GM18508 (cell line): ENCODE results near the gene SAMD10.

Experiments
- ATAC-seq: cut with Tn5 transposase; IDR thresholded peaks from one replicate; pipeline ENCODE4 v1.9.1; 2021; ENCODE audit warnings: moderate number of reproducible peaks; ENCODE audit not compliant: insufficient read depth, unreplicated experiment

Gene SAMD10

DNA sequence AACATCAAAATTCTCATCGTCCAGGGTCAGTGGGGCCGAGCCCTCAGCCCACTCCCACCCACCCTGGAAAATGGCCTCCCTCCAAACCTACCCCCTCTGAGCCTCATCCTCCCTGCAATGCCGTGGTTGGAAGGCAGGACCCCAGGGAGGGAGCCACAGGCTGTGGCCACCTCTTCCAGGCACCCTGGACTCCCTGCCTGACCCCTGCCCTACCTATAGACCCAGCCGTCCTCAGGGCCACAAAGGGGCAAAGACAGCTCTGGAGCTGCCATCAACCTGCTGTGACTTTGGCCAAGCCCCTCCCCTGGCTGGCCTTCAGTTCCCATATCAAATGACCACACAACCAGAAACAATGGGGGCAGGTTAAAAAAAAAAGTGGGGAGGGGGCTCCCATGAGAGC is 21.0 kb downstream of the SAMD10 start:
- ATAC-seq: no peak

DNA sequence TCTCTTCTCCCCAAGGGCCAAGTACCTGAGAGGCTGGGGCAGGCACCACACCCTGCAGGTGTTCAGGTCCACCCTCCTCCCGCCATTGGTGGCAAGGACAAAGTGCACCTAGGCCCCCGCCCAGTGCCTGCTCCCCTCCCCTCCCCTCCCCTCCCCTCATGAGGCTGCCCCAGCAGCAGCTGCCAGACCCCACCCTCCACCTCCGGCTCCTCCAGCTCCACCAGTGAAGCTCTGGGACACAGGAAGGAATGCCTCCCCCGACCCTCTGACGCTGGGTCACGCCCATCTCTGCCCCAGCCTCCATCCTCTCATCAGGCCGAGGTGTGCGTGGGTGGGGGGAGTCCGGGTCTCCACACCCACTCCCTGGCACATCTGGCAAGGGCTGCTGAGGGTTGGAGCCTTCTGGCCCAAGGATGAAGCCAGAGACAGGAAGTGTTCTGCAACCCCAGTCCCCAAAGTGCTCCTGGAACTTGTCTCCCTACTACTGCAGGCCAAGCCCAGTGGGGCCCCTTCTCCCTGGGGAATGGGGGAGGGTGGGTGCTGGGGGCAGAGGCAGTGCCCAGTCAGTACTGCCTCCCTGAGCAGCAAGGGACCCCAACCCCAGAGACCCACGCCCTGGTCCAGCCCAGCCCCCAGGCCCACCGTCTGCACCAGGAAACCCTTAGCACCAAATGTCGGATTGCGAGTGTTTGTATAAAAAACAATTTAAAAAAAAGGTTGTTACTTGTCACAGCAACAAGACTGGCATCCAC is 21.6 kb downstream of the SAMD10 start:
- no peak for ATAC-seq

DNA sequence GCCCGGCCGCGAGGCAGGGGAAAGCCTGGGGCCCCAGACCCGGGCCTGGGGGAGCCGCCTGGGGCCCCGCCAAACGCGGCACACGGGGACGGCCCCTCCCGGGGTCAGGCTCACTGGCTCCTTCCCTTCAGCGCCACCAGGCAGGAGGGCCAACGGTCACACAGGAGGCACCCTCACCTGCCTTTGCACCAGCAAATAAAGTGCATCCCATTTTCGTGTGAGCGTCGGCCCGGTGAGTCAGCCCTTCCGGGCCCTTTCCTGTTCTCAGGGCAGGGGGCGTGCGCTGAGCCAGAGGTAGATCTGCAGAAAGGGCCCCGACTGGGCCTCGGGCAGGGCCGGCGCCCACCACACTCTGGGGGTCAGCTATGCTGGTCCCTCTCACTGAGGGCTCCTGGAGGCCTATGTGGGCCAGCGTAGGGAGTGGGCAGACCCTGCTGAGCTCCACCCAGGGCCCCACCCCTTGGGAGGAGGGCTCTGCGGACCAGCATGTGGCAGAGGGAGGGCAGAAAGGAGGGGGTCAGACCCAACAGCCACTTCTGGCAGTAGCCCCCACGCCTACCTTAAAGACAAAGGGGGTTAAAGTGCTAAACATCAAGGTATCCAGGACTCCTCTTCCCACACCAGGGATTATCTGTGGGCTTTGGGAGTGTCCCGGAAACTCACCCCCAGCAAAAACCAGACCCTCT is 22.3 kb downstream of the SAMD10 start:
- ATAC-seq: no peak

DNA sequence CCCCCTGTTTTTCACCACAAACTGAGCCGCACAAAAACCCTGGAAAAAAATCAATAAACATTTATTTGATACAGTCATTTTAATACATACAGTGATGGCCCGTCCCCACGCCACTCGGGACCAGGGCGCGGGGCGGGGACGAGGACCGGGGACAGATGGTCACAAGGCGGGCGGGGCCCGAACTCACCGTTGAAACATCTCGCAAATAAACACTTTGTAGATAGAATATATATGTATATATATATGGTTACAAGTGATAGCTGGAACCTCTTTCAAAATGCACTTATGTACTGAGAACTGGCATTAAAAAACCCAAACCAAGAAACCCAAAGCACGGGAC is 22.8 kb downstream of the SAMD10 start:
- no peak for ATAC-seq

DNA sequence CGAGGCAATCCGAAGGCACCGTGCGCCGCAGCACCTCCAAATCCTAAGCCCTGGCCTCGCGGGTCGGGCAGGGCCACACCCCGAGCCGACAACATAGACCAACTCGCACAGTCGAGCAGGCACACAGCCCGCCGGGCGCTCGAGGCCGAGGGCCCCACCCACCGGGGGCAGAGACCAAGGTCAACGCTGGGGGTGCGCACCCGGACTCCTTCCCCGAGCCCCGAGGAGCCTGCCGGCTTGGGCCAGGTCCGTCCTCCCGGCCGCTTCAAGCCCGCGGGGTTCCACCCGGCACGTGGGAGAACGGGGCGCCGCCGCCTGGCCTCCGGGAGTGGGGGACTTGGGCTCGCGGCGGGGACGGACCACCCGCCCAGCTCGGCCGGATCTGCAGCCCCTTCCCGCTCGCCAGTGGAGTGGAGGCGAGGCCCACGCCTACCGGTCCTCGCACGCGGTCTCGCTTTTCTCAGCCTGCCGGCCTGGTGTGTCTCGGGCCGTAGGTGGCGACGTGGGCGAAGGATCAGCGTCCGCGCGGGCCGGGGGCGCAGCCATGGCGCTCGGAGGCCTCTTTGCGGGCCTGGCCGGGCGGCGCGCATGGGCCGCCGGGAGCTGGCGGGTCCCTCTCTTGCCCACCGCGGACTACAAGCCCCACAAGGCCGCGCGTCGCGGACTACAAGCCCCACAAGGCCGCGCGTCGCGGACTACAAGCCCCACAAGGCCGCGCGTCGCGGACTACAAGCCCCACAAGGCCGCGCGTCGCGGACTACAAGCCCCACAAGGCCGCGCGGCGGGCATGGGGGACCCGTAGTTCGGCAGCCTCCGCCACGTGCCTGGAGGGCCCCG is 23.4 kb downstream of the SAMD10 start, which contains the start of gene UCKL1:
TSS of gene UCKL1 (minus strand) at position 590 of the 837 bp plus-strand sequence. CDS start at position 546, 44 bp downstream.
- no peak for ATAC-seq

DNA sequence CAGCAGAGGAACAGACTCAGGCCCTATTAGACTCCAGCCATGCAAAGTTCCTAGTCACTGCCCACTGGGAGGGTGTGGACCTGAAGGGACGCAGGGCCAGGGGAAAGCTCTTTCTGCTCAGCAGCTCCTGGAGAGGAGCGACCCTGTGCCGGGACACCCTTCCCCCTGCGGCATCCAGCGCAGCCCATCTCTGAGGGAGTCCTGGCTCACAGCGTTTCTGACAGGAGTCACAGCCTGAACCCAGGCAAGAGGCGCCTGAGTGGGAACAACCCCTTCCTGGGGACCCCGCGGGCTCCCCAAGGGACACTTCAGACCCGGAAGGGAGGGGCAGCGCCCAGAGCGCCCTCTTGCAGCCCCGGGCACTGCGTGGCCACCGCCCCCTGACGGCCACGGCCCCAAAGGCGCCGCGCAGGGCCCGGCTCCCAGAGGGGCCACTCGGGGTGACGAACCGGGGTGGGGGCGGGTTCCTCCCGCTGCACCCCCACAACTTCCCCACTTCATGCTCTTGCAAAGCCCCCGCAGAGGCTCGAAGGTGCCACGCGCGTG is 24.1 kb downstream of the SAMD10 start:
- no peak for ATAC-seq

DNA sequence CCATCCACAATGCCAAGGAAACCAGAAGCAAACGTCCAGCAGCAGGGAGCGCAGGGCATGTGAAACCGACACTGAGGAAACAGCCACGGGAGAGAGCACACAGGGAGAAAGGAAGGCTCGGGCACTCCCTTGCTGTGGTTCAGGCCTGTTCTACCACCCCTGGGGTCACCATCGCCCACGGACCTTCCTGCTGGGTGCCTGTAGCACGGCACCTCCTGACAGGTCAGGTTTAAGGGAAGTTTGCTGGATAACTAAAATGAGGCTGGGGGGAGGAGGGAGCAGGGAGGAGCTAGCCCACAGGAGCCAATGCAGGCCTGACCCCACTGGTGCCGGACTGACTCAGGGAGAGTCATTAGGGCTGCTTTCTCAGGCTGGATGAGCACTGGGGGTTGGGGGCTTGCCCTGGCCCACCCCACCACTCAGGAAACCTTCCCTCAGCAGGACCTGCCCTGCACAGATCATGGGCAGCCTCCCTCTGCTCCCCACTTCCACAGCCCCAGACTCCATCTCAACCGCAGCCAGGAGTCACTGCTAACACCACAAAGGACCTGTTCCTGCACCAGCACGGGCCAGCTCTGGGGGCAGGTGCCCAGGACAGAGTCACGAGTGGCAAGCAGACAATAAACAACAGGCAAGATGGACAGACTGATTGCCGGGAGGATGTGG is 25.5 kb downstream of the SAMD10 start:
- ATAC-seq: no peak

DNA sequence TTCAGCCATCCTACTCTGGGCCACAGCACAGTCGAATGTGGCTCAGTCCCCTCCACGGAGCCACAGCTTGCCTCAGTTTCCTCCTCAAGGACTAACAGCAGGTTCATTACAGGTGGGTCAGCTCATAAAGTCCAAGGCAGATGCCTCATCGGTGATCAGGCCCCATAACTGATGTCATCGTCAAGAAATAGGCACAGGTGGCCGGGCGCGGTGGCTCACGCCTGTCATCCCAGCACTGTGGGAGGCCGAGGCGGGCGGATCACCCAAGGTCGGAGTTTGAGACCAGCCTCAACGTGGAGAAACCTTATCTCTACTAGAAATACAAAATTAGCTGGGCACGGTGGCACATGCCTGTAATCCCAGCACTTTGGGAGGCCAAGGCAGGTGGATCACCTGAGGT is 26.7 kb downstream of the SAMD10 start:
- ATAC-seq: no peak

DNA sequence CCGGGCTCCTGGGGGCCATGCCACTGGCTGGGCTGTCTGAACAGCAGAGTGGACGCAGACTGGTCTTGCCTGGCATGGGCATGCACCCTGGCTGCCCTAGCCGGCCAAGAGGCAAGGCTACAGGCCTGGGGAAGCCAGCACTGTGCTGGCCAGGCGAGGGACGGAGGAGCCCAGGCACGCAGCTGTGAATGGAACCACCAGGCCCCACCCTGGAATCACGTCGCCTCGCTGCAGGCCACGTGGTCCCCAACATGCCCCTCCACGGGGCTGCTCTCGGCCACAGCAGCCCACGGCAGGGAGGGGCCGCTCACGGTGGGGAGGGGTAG is 27.3 kb downstream of the SAMD10 start:
- ATAC-seq: no peak

DNA sequence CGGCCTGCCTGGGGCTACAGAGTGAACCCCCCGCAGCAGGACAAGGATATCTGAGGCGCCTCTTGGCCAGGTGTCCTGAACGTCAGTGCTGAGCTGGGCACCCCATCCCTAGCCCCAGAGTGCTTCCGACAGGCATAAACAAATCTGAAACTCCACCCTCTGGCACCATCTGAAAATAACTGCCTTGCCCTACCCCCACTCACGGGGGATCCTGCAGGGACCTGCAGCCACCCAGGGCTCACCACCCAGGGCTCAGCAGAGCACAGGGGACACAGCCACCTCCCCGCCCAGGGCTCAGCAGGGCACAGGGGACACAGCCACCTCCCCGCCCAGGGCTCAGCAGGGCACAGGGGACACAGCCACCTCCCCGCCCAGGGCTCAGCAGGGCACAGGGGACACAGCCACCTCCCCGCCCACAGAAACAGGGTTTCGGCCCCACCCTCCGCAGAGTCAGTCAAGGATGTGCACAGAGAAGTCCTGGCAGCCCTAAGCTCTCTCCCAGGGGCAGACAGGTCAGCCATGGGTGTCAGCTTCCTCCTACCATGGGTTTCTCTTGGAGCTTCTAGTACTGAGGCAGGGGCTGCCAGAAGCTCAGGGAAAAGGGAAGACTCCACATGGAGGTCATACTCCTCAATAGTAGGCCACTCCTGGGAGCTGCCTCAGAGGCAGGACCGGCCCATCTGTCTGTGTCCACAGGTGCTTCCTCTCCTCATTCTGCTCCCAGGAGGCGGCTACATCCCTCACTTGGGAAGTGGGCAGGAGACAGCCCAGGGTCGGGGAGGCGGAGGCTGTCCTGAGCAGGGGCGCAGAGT is 27.8 kb downstream of the SAMD10 start:
- ATAC-seq: no peak

DNA sequence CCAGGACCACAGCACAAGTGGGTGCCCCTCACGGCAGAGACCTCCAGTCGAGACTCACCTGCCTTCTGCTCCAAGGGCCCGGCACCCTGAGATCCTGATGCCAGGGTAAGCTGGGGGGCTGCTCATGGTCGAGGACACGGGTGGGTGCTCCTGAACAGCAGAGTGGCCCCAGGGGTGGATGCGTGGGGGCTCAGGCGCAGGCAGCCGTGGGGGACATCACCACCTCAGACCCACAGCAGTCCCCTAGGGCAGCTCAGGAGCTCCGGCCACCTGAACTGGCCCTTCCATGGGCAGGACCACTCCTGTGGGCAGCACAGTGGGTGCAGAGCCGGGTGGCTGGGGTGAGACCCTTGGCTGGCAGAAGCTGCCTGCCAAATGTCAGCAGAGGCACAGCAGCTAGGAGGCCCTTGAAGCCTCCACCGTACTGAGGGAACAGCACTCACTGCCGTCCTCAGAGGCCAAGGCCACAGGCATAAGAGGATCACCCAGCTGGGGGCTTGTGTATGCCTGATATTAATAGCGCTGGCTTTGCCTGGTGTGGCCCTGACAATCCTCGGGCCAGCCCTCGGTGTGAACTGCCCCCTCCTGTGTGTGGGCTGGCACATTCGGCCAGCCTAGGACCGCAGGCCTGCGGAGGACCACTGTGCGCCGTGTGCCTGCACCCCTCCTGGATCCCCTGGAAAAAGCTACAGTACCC is 28.6 kb downstream of the SAMD10 start:
- ATAC-seq: no peak

DNA sequence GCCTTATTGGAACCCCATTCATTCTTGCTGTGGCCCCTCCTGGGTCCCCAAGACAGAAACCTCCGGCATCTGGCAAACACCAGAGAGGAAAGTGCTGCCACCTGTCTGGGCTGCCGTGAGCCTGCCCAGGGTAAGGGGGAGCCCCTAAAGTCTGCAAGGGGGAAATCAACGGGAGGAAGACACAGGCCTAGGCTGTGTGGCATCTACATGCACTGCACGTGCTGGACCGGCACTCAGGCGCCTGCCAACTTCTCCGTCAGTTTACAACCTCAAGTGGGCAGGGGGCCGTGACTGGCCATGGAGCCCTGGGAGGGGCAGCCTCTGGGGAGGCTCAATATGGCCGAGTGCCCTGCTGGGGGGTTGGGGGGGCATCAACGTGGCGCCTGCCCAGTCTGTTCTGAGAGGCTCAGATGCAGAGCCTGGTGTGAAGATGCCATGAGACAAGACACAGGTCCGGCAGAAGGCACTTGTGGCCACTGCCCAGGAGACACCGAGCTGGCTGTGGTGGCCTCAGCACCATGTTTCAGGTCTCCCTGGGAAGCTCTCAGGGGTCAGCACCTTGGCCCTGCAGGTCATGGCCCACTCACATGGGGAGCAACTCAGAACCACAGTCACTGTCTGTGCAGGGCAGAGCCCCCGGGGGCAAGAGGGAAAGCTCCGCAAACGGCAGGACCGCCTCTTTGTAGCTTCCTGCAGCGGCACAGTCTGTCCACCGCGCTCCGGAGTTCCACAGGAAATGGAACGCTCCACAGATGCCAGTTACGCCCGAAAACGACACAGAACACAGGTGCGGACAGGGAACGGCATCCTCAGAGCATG is 31.6 kb downstream of the SAMD10 start:
- no peak for ATAC-seq

DNA sequence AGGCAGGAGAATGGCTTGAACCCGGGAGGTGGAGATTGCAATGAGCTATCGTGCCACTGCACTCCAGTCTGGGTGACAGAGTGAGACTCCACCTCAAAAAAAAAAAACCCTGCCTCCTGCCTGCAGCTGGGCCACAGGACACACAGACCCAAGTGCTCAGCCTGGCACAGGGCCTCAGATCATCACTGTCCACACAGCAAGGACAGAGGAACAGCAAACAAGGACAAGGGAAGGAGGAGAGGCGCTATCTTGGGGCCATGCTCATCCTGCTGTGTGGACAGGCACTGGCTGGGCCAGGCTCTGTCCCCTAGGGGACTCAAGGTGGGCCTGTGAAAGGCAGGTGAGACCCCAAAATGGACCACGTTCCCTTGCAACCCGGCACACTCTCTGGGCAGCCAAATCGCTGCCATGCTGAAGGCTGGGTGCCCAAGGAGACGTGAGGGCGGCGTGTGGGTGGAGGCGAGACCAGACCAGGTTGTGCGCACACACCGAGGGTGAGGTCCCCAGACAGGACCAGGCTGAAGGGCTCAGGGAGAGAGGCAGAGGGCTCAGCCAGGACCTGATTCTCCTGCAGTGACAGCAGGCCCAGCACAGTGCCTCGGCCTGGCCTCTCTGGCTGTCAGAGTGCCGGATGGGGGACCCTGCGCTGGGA is 32.3 kb downstream of the SAMD10 start:
- no peak for ATAC-seq

DNA sequence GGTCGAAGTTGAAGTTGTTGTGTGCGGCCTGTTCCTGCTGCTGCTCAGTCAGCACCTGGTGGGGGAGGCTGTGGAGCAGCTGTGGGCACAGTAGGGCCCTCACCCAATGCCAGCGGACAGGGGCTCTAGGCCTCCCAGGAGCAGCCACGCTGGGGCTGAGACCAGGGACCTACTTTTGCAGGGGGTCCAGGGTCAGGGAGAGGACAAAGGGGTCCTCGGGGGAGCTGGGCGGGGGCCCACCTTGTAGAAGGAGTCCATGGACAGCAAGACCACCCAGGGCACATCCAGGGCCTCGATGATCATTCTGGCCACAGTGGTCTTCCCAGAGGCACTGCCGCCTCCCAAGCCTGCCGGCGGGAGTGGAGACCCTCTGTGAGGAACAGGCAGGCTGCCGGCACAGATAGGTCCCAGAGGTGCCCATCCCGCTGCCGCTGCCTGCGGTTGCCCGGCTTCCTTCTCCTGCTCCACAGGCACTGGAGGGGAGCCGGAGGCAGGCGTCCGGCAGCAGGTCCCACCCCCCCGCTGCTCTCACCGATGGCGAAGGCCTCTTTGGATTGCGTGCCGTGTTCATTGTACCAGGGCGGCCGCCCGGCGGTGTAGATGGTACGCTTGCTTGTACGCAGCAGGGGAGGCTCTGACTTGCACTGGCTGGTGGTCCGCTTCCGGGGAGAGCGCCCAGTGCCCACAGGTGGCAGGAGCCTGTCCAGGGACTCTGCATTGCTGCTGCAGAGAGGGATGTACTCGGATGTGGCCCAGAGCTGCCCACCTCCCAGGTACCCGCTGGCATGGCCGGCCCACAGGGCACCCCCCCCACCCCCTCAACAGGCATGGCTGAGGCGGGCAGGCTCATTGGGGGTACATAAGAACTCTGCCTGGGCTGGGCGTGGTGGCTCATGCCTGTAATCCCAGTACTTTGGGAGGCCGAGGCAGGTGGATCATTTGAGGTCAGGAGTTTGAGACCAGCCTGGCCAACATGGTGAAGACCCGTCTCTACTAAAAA is 33.2 kb downstream of the SAMD10 start:
- no peak for ATAC-seq

DNA sequence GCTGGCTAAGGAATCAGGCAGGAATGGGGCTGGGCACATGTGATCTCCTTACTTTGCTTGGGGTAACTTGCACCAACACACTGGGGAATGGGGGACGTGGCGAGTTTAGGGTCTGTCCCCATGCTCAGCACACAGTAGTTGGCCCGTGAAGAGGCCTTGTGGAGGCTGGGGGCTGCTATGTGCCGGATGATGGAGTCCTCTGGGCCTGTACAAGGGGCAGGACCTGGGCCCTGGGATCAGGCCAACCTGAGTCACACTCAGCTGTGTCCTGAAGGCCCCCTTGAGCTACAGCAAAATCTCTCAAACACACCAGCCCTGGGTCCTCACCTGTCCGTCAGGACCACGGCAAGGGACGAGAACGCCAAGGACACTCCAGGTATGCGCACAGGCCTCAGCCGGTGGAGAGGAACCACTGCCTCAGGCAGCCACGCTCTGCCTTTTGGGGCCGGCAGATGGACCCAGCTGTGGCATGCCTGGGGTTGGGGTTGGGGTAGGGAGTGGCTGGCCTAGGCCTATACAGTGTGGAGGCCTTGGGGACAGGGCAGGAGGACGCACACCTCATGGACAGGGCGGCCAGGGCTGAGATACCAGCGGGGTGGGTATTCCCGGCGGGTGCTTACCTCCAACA is 34.3 kb downstream of the SAMD10 start:
- ATAC-seq: no peak
